Mesothelial cell of epicardium (in vitro differentiated cells): ENCODE measurements around the gene ANKMY1. TPM values are rescaled to one million over a fixed set of nuclear protein-coding genes. Genes with fewer than 3 reads are reported as not detected.

Experiments
- DNase-seq, 2 experiments: peaks; one replicate each; pipeline ENCODE4 v3.0.0; 2021; ENCODE audit warnings: low spot score in 2 of 2; ENCODE audit not compliant: unreplicated experiment in 2 of 2
- H3K27ac Mint-ChIP-seq: 2 replicates; pipeline ENCODE4 v1.8.0; 2021; ENCODE audit warnings: mixed read lengths
- H3K27me3 Mint-ChIP-seq: 2 replicates; pipeline ENCODE4 v1.8.0; 2021; ENCODE audit warnings: low read depth, mixed read lengths
- H3K36me3 Mint-ChIP-seq: 2 replicates; pipeline ENCODE4 v1.8.0; 2021; ENCODE audit warnings: mixed read lengths
- H3K4me1 Mint-ChIP-seq: 2 replicates; pipeline ENCODE4 v1.8.0; 2021; ENCODE audit warnings: mixed read lengths
- H3K4me3 Mint-ChIP-seq: 2 replicates; pipeline ENCODE4 v1.8.0; 2021; ENCODE audit warnings: mild to moderate bottlenecking, moderate library complexity, mixed read lengths
- H3K9me3 Mint-ChIP-seq: 2 replicates; pipeline ENCODE4 v1.8.0; 2021; ENCODE audit warnings: mixed read lengths
- total RNA-seq: library from RNA; stranded (reverse); gene quantifications from 3 replicates; pipeline ENCODE4 v1.2.1, GENCODE V29; 2021
- TF ChIP-seq, protein P1 (sequence below): fragments of 200-600 bp; sonication (generic); IDR thresholded peaks from one replicate; pipeline ENCODE4 v1.5.0; 2021; ENCODE audit warnings: antibody characterized with exemption; ENCODE audit not compliant: unreplicated experiment

The ANKMY1 gene
- total RNA-seq, 1 donor from 2014 or later = 29.8 TPM

DNA sequence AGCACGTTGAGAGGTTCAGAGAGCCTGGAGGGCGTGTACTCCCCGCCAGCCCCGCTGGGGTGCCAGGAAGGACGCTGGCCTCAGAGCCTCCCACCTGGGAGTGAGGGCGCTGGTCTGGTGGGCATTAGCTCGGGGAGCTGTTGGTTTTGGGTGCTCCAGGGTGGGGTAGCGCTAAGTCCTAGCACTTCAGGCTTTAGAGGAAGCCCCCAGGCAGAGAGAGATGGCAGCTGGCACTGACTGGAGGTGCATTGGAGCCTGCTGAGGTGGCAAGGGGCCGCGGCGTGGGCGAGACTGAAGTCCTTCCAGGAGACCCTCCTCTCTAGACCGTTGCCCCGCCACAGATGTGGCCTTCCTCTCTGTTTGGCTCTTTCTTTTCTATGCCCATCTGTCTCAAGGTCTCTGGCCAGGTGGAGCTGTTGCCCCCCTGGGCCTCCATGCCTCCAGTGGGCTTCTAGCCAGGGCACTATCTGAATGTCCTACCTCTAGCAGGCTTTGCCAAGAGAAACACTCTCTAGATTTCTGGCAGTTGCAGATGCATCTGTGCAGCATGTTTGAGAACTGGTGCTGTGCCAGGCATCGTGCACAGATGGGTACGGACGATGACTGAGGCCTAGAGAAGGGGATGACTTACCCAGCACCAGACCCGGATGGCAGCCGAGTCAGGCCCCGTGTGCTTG is 35.4 kb upstream of the ANKMY1 start:
- Mint-ChIP-seq H3K9me3 (no peaks in the 10 kb centered on the region), H3K27me3 (no peaks in the 10 kb centered on the region), H3K4me3 (no peak overlapping the region), H3K4me1 (peaks cover 7% of the 10 kb centered on the region), H3K27ac (no peak overlapping the region), H3K36me3 (peaks cover 4% of the 10 kb centered on the region)
- TF ChIP-seq, protein P1, sequence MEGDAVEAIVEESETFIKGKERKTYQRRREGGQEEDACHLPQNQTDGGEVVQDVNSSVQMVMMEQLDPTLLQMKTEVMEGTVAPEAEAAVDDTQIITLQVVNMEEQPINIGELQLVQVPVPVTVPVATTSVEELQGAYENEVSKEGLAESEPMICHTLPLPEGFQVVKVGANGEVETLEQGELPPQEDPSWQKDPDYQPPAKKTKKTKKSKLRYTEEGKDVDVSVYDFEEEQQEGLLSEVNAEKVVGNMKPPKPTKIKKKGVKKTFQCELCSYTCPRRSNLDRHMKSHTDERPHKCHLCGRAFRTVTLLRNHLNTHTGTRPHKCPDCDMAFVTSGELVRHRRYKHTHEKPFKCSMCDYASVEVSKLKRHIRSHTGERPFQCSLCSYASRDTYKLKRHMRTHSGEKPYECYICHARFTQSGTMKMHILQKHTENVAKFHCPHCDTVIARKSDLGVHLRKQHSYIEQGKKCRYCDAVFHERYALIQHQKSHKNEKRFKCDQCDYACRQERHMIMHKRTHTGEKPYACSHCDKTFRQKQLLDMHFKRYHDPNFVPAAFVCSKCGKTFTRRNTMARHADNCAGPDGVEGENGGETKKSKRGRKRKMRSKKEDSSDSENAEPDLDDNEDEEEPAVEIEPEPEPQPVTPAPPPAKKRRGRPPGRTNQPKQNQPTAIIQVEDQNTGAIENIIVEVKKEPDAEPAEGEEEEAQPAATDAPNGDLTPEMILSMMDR = no peak
- no peak for DNase-seq

DNA sequence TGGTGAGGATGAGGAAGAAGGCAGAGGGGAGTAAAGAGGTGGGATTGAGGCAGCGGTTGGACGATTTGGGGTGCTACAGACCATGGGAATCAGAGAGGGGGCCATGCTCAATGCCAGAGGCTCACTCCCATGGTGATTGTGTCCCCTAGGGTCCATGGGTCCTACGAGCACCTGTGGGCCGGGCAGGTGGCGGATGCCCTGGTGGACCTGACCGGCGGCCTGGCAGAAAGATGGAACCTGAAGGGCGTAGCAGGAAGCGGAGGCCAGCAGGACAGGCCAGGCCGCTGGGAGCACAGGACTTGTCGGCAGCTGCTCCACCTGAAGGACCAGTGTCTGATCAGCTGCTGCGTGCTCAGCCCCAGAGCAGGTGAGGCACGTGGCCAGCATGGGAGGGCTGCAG is 34.0 kb upstream of the ANKMY1 start:
- no peak for DNase-seq
- no peaks in the 10 kb centered on the region for H3K9me3 Mint-ChIP-seq
- H3K27me3 Mint-ChIP-seq = no peaks in the 10 kb centered on the region
- H3K4me1 Mint-ChIP-seq = peaks cover 18% of the 10 kb centered on the region
- H3K27ac Mint-ChIP-seq = no peak overlapping the region
- TF ChIP-seq, protein P1 = no peak
- no peak overlapping the region for H3K4me3 Mint-ChIP-seq
- peaks cover 4% of the 10 kb centered on the region for H3K36me3 Mint-ChIP-seq

DNA sequence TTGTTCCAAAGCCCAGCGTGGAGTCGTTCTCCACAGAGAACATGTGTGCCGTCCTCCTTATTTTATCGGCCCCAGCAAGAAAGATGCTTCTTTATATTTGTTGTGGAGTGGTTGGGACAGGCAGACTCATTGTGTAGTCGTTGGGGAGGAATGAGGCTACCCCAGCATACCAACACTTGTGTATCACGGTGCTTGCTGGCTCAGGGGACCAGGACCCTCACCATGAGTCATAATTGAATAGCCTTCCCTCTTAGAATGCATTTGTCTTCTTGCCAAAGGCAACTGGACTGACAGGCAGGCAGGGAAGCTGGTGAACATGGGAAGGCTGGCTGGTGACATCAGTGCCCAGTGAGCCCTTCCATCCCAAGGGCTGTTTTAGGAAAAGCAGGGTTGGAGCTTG is 33.4 kb upstream of the ANKMY1 start:
- TF ChIP-seq, protein P1 = no peak
- H3K27ac Mint-ChIP-seq = no peak overlapping the region
- H3K4me3 Mint-ChIP-seq = no peak overlapping the region

DNA sequence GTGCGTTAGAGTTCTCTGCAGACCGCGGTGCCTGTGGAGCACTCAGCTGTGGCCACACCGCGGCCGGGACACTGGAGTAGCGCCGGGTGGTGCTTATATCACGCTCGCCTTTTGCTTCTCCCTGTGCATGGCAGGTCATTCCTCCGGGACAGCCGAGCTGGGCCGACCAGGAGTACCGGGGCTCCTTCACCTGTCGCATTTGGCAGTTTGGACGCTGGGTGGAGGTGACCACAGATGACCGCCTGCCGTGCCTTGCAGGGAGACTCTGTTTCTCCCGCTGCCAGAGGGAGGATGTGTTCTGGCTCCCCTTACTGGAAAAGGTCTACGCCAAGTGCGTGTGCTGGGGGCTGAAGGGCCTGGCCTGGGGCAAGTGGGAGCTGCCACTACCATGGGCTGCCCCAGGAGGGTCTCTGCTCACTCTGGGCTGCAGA is 32.9 kb upstream of the ANKMY1 start:
- H3K4me3 Mint-ChIP-seq = no peak overlapping the region
- no peak overlapping the region for H3K27ac Mint-ChIP-seq
- DNase-seq = no peak
- H3K9me3 Mint-ChIP-seq = no peaks in the 10 kb centered on the region
- TF ChIP-seq, protein P1 = no peak
- peaks cover 23% of the 10 kb centered on the region for H3K4me1 Mint-ChIP-seq
- H3K36me3 Mint-ChIP-seq = peaks cover 4% of the 10 kb centered on the region
- H3K27me3 Mint-ChIP-seq = no peaks in the 10 kb centered on the region

More for the DNA sequence above, 33.4 kb upstream of the ANKMY1 start:
- Mint-ChIP-seq H3K27me3 (no peaks in the 10 kb centered on the region), H3K9me3 (no peaks in the 10 kb centered on the region), H3K4me1 (peaks cover 18% of the 10 kb centered on the region), H3K36me3 (peaks cover 4% of the 10 kb centered on the region)
- no peak for DNase-seq

DNA sequence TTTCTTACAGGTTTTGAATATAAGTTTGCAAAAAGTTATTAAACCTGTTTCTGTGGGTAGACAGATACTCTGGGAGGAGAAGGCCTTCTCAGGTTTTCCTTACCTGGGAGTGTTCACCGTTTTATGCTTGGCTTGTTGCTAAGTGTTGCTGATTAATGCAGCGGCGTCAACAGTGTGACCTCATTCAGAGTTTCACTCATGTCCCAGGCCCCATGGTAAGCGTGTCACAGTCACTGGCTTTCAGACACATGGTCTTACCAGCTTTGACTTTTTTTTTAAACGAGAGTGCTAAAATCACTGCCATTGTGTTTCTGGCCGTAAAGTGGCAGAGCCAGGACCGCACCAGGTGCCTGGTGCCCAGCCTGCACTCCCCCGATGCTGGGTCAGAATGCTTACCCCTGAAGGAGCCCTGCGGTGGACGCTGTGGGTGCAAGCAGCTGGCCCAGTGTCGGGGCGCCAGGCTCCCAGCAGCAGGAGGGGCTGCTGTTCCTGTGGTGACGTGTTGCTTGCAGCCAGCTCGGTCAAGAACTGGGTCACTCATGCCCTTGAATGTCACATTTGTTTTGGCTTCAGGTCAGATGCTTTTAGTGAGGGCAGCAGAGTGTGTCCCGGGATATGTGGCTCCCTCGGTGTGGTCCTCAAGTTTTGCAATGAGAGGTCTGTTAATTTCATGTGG is 32.2 kb upstream of the ANKMY1 start:
- no peak for DNase-seq
- Mint-ChIP-seq H3K27ac (no peak overlapping the region), H3K36me3 (peaks cover 4% of the 10 kb centered on the region), H3K27me3 (no peaks in the 10 kb centered on the region), H3K9me3 (no peaks in the 10 kb centered on the region), H3K4me3 (no peak overlapping the region), H3K4me1 (peaks cover 27% of the 10 kb centered on the region)
- TF ChIP-seq, protein P1 = no peak
